ENCODE data around the gene UBA52. TPM values are rescaled to one million over a fixed set of nuclear protein-coding genes. Genes with fewer than 3 reads are reported as not detected.

The UBA52 gene
- total and polyA plus RNA-seq, 2 of the 13 experiments (the other 11 are each of a cell fraction or from before 2014, with no cell fraction given), result 959 to 1,782 TPM

DNA sequence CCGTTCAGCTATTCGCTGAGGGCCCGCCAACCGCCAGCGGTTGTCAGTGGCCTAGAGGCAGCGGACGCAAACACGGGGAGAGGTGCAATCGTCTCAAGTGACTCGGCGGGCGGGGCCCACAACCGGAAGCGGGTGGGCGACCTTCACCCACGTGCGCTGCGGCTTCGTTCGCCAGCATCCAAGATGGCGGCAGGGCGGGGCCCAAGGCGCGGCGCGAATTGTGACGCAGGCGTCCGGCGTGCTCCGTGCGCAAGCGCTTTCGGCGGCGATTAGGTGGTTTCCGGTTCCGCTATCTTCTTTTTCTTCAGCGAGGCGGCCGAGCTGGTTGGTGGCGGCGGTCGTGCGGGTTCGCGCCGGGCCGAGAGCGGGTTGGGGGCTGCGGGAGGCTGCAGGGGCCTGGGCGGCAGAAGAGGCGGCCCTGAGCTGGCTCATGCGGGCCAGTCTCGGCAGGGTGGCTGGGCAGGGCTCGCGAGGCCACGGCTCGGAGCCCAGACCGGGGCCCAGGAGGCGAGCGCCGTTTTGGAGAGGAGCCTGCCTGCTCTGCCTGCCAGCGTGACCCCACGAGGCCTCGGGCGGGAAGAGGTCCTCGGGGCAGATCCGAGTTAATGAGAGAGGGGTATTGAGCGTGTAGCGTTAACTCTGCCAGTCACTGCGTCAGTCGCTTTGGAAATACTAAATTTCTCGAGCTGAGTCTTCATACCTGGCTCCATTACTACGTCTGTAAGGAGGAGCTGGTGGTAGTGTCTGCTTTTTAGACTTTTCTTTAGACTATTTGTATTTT lies at the start of gene UBA52 (continued):
- TF ChIP-seq, protein P1, sequence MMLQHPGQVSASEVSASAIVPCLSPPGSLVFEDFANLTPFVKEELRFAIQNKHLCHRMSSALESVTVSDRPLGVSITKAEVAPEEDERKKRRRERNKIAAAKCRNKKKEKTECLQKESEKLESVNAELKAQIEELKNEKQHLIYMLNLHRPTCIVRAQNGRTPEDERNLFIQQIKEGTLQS (CRISPR knock-in tag; IDR thresholded peaks at IDR 0.05), result peak; percentile 9; the same call in 1 of the 2 replicates
- TF ChIP-seq PAX8 (CRISPR knock-in tag; IDR thresholded peaks at IDR 0.05; ENCODE audit: borderline replicate concordance), result no peak; the same call in 1 of the 2 replicates
- TF ChIP-seq BRD4 (CRISPR knock-in tag; IDR thresholded peaks at IDR 0.05), result peak; percentile 26; the same call in 1 of the 2 replicates
- no peak for TF ChIP-seq ADNP (CRISPR knock-in tag; IDR thresholded peaks at IDR 0.05)
- no peak for TF ChIP-seq NBN (conservative IDR thresholded peaks at IDR 0.05)
- peak; percentile 88; the same call in 1 of the 2 replicates for TF ChIP-seq ZNF792 (CRISPR knock-in tag; IDR thresholded peaks at IDR 0.05)
- TF ChIP-seq ISX (CRISPR knock-in tag; conservative IDR thresholded peaks at IDR 0.05), result no peak
- no peak; the same call in 1 of the 2 replicates for TF ChIP-seq ZNF782 (CRISPR knock-in tag; IDR thresholded peaks at IDR 0.05; ENCODE audit: borderline replicate concordance)
- 0 out of 2 replicates have a peak, but pooled peaks have one; percentile 39 for TF ChIP-seq ZBTB3 (CRISPR knock-in tag; IDR thresholded peaks at IDR 0.05; ENCODE audit: borderline replicate concordance, low read depth)
- peak; percentile 49 for TF ChIP-seq RBM39 (IDR thresholded peaks at IDR 0.05; ENCODE audit: low read depth, low read length, poor library complexity, severe bottlenecking)
- TF ChIP-seq, protein P2, sequence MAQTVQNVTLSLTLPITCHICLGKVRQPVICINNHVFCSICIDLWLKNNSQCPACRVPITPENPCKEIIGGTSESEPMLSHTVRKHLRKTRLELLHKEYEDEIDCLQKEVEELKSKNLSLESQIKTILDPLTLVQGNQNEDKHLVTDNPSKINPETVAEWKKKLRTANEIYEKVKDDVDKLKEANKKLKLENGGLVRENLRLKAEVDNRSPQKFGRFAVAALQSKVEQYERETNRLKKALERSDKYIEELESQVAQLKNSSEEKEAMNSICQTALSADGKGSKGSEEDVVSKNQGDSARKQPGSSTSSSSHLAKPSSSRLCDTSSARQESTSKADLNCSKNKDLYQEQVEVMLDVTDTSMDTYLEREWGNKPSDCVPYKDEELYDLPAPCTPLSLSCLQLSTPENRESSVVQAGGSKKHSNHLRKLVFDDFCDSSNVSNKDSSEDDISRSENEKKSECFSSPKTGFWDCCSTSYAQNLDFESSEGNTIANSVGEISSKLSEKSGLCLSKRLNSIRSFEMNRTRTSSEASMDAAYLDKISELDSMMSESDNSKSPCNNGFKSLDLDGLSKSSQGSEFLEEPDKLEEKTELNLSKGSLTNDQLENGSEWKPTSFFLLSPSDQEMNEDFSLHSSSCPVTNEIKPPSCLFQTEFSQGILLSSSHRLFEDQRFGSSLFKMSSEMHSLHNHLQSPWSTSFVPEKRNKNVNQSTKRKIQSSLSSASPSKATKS (CRISPR knock-in tag; IDR thresholded peaks at IDR 0.05), result no peak
- TF ChIP-seq, protein P3, sequence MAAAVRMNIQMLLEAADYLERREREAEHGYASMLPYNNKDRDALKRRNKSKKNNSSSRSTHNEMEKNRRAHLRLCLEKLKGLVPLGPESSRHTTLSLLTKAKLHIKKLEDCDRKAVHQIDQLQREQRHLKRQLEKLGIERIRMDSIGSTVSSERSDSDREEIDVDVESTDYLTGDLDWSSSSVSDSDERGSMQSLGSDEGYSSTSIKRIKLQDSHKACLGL (CRISPR knock-in tag; IDR thresholded peaks at IDR 0.05), result peak; percentile 97
- TF ChIP-seq ZFP1 (CRISPR knock-in tag; IDR thresholded peaks at IDR 0.05), result peak; percentile 77; the same call in 1 of the 2 replicates
- TF ChIP-seq PRMT3 (CRISPR knock-in tag; IDR thresholded peaks at IDR 0.05; ENCODE audit: borderline replicate concordance, low read depth), result no peak
- TF ChIP-seq HNF4A (CRISPR knock-in tag; IDR thresholded peaks at IDR 0.05), result peak; percentile 49
- no peak for TF ChIP-seq SRSF9 (IDR thresholded peaks at IDR 0.05; ENCODE audit: borderline replicate concordance, insufficient read depth, low read depth, low read length, poor library complexity, severe bottlenecking)
- TF ChIP-seq SRY (CRISPR knock-in tag; IDR thresholded peaks at IDR 0.05), result peak; percentile 77
- TF ChIP-seq ZNF496 (CRISPR knock-in tag; IDR thresholded peaks at IDR 0.05; ENCODE audit: insufficient replicate concordance), result no peak
- TF ChIP-seq MTA3 (CRISPR knock-in tag; IDR thresholded peaks at IDR 0.05), result no peak
- TF ChIP-seq, protein P4, sequence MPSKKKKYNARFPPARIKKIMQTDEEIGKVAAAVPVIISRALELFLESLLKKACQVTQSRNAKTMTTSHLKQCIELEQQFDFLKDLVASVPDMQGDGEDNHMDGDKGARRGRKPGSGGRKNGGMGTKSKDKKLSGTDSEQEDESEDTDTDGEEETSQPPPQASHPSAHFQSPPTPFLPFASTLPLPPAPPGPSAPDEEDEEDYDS (CRISPR knock-in tag; IDR thresholded peaks at IDR 0.05), result peak; percentile 82
- TF ChIP-seq NR2F1 (CRISPR knock-in tag; IDR thresholded peaks at IDR 0.05), result no peak
- TF ChIP-seq, protein P5, sequence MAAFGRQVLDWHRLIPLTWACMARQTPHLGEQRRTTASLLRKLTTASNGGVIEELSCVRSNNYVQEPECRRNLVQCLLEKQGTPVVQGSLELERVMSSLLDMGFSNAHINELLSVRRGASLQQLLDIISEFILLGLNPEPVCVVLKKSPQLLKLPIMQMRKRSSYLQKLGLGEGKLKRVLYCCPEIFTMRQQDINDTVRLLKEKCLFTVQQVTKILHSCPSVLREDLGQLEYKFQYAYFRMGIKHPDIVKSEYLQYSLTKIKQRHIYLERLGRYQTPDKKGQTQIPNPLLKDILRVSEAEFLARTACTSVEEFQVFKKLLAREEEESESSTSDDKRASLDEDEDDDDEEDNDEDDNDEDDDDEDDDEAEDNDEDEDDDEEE (CRISPR knock-in tag; IDR thresholded peaks at IDR 0.05), result no peak
- peak; percentile 71; the same call in 1 of the 2 replicates for TF ChIP-seq SOX5 (CRISPR knock-in tag; IDR thresholded peaks at IDR 0.05; ENCODE audit: borderline replicate concordance)
- TF ChIP-seq, protein P6, sequence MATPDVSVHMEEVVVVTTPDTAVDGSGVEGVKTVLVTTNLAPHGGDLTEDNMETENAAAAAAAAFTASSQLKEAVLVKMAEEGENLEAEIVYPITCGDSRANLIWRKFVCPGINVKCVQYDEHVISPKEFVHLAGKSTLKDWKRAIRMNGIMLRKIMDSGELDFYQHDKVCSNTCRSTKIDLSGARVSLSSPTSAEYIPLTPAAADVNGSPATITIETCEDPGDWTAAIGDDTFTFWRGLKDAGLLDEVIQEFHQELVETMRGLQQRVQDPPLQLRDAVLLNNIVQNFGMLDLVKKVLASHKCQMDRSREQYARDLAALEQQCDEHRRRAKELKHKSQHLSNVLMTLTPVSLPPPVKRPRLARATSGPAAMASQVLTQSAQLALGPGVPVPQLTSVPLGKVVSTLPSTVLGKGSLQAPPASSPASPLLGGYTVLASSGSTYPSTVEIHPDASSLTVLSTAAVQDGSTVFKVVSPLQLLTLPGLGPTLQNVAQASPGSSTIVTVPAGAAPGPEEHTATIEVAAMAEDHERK (CRISPR knock-in tag; IDR thresholded peaks at IDR 0.05; ENCODE audit: low read depth), result peak; percentile 93
